ENCODE measurements around the gene CTU1. TPM values are rescaled to one million over a fixed set of nuclear protein-coding genes. Genes with fewer than 3 reads are reported as not detected.

The CTU1 gene
- total and polyA plus RNA-seq, 10 of the 15 experiments (the other 5 are each of a cell fraction or from before 2014, with no cell fraction given) = 0.02 to 10.5 (median 3.0) TPM; not detected in 1

GRCh38 chr19:51121257-51121656 is 13.0 kb upstream of the CTU1 start:
- Histone ChIP-seq H3K27me3 (replicated peaks in 1 of 2; ENCODE audit: control insufficient read depth in 2 of 2, insufficient read depth in 2 of 2, low read length in 1 of 2) (peaks cover 0 to 3% of the 10 kb centered on the region in 2 experiments; a peak in 2 of 4 replicates), H3K9ac (ENCODE audit: control insufficient read depth, insufficient read depth, low read length) (no peak overlapping the region), H3K36me3 (ENCODE audit: control insufficient read depth in 2 of 2, insufficient read depth in 2 of 2, low read length in 1 of 2) (no peaks in the 10 kb centered on the region), H3K79me2 (ENCODE audit: control insufficient read depth, insufficient read depth, low read length) (no peaks in the 10 kb centered on the region), H2AFZ (ENCODE audit: control insufficient read depth, low read depth, low read length) (no peak overlapping the region), H3K4me1 (ENCODE audit: control insufficient read depth, insufficient read depth, low read length) (no peaks in the 10 kb centered on the region; the same call in 1 of the 2 replicates), H3K27ac (ENCODE audit: control insufficient read depth, insufficient read depth) (no peak overlapping the region), H3K4me2 (ENCODE audit: control insufficient read depth, insufficient read depth) (no peak overlapping the region), H3K9me3 (replicated peaks; ENCODE audit: control insufficient read depth, insufficient read depth, low read length) (no peaks in the 10 kb centered on the region), H3K4me3 (no peak overlapping the region), H4K20me1 (ENCODE audit: control insufficient read depth, insufficient read depth) (no peaks in the 10 kb centered on the region)
- TF ChIP-seq, protein P1, sequence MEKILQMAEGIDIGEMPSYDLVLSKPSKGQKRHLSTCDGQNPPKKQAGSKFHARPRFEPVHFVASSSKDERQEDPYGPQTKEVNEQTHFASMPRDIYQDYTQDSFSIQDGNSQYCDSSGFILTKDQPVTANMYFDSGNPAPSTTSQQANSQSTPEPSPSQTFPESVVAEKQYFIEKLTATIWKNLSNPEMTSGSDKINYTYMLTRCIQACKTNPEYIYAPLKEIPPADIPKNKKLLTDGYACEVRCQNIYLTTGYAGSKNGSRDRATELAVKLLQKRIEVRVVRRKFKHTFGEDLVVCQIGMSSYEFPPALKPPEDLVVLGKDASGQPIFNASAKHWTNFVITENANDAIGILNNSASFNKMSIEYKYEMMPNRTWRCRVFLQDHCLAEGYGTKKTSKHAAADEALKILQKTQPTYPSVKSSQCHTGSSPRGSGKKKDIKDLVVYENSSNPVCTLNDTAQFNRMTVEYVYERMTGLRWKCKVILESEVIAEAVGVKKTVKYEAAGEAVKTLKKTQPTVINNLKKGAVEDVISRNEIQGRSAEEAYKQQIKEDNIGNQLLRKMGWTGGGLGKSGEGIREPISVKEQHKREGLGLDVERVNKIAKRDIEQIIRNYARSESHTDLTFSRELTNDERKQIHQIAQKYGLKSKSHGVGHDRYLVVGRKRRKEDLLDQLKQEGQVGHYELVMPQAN (conservative IDR thresholded peaks at IDR 0.05) = no peak
- no peak for TF ChIP-seq NFYB (IDR thresholded peaks at IDR 0.05; ENCODE audit: insufficient read depth, low read depth, low read length)
- intact Hi-C loops (cut with micrococcal nuclease; ENCODE audit: unreplicated experiment) = no loop called here
- ChIA-PET POLR2A (no interaction called here), RAD21 (ENCODE audit: unreplicated experiment) (no interaction called here), CTCF (no interaction called here), SMC1A (ENCODE audit: uncharacterized antibody, unreplicated experiment) (no interaction called here)
- WGBS (ENCODE audit: insufficient coverage, insufficient replicate concordance, low lambda C conversion rate, missing lambda C conversion rate) = 51% methylated on average over 4 of the region's 8 CpGs
- DNase-seq (ENCODE audit: low read depth, low spot score) = no peak
- no TSS peak for BruUV-seq (replicated peaks)
- no peak for ATAC-seq
- no peak for FAIRE-seq
- in situ Hi-C loops (cut with MboI) = no loop called here

- Histone ChIP-seq H3K4me1 (ENCODE audit: control insufficient read depth, insufficient read depth, low read length) (no peaks in the 10 kb centered on the region; the same call in 1 of the 2 replicates), H3K4me2 (ENCODE audit: control insufficient read depth, insufficient read depth) (no peak overlapping the region), H3K27me3 (replicated peaks in 1 of 2; ENCODE audit: control insufficient read depth in 2 of 2, insufficient read depth in 2 of 2, low read length in 1 of 2) (peaks cover 0 to 3% of the 10 kb centered on the region in 2 experiments; a peak in 2 of 4 replicates), H4K20me1 (ENCODE audit: control insufficient read depth, insufficient read depth) (no peaks in the 10 kb centered on the region), H3K79me2 (ENCODE audit: control insufficient read depth, insufficient read depth, low read length) (no peaks in the 10 kb centered on the region), H3K9me3 (replicated peaks; ENCODE audit: control insufficient read depth, insufficient read depth, low read length) (no peaks in the 10 kb centered on the region), H3K27ac (ENCODE audit: control insufficient read depth, insufficient read depth) (no peak overlapping the region), H3K36me3 (ENCODE audit: control insufficient read depth in 2 of 2, insufficient read depth in 2 of 2, low read length in 1 of 2) (no peaks in the 10 kb centered on the region), H2AFZ (ENCODE audit: control insufficient read depth, low read depth, low read length) (no peak overlapping the region), H3K4me3 (no peak overlapping the region), H3K9ac (ENCODE audit: control insufficient read depth, insufficient read depth, low read length) (no peak overlapping the region)
- CTCF ChIA-PET = no interaction called here
- no peak for ATAC-seq
- SMC1A ChIA-PET (ENCODE audit: uncharacterized antibody, unreplicated experiment) = no interaction called here
- 37% methylated on average over 6 of the region's 6 CpGs for WGBS (ENCODE audit: insufficient coverage, insufficient replicate concordance, low lambda C conversion rate, missing lambda C conversion rate)
- RAD21 ChIA-PET (ENCODE audit: unreplicated experiment) = no interaction called here
- POLR2A ChIA-PET = no interaction called here
- no peak for DNase-seq (ENCODE audit: low read depth, low spot score)
- intact Hi-C loops (cut with micrococcal nuclease; ENCODE audit: unreplicated experiment) (no loop called here), in situ Hi-C loops (cut with MboI) (no loop called here)
- no TSS peak for BruUV-seq (replicated peaks)
- FAIRE-seq = no peak
- TF ChIP-seq, protein P2, sequence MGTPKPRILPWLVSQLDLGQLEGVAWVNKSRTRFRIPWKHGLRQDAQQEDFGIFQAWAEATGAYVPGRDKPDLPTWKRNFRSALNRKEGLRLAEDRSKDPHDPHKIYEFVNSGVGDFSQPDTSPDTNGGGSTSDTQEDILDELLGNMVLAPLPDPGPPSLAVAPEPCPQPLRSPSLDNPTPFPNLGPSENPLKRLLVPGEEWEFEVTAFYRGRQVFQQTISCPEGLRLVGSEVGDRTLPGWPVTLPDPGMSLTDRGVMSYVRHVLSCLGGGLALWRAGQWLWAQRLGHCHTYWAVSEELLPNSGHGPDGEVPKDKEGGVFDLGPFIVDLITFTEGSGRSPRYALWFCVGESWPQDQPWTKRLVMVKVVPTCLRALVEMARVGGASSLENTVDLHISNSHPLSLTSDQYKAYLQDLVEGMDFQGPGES (IDR thresholded peaks at IDR 0.05) = no peak
- no peak for TF ChIP-seq JUND (IDR thresholded peaks at IDR 0.05; ENCODE audit: low read depth, low read length)
- TF ChIP-seq CBFB (IDR thresholded peaks at IDR 0.05; ENCODE audit: low read depth) = no peak
- no peak for TF ChIP-seq PRDM15 (CRISPR knock-in tag; IDR thresholded peaks at IDR 0.05)
- TF ChIP-seq STAT3 (IDR thresholded peaks at IDR 0.05; ENCODE audit: low read depth, low read length) = no peak
- no peak for TF ChIP-seq RAD51 (IDR thresholded peaks at IDR 0.05)
- TF ChIP-seq NR2C1 (IDR thresholded peaks at IDR 0.05) = no peak
- no peak for TF ChIP-seq TCF3 (IDR thresholded peaks at IDR 0.05; ENCODE audit: borderline replicate concordance, insufficient read depth, low read depth, low read length)
- TF ChIP-seq NFXL1 (IDR thresholded peaks at IDR 0.05; ENCODE audit: borderline replicate concordance) = no peak
- no peak for TF ChIP-seq LARP7 (IDR thresholded peaks at IDR 0.05)
Measured at GRCh38 chr19:51120160-51120559, 12.0 kb upstream of the CTU1 start.

Measured in GM12878 (cell line).